SK-N-SH treated with all-trans-retinoic acid at 6 μM for 48 hours (cell line): ENCODE measurements around the gene SPACDR.

Experiments
- BACH2 ChIP-seq: fragments of 250-450 bp; sonication (Bioruptor Pico); IDR thresholded peaks from 2 replicates; pipeline ENCODE4 v1.9.0; 2021; ENCODE audit warnings: mild to moderate bottlenecking, borderline replicate concordance
- GLIS3 ChIP-seq: fragments of 250-450 bp; sonication (Bioruptor Pico); IDR thresholded peaks from 2 replicates; pipeline ENCODE4 v1.5.0; 2020; ENCODE audit warnings: mild to moderate bottlenecking, moderate library complexity
- OSR1 ChIP-seq: fragments of 250-450 bp; sonication (Bioruptor Pico); IDR thresholded peaks from 2 replicates; pipeline ENCODE4 v1.8.0; 2022; ENCODE audit warnings: moderate library complexity, mild to moderate bottlenecking, inconsistent platforms
- PPARA ChIP-seq: fragments of 250-450 bp; sonication (Bioruptor Pico); IDR thresholded peaks from 2 replicates; pipeline ENCODE4 v1.5.0; 2020; ENCODE audit warnings: mild to moderate bottlenecking, borderline replicate concordance
- SNAI2 ChIP-seq: fragments of 250-450 bp; sonication (Bioruptor Pico); IDR thresholded peaks from 2 replicates; pipeline ENCODE4 v1.5.0; 2020; ENCODE audit warnings: mild to moderate bottlenecking, moderate library complexity
- TCF4 ChIP-seq: fragments of 250-450 bp; sonication (Bioruptor Pico); IDR thresholded peaks from 2 replicates; pipeline ENCODE4 v1.8.0; 2021; ENCODE audit warnings: mild to moderate bottlenecking, moderate library complexity, borderline replicate concordance
- TOX ChIP-seq: fragments of 250-450 bp; sonication (Bioruptor Pico); IDR thresholded peaks from 2 replicates; pipeline ENCODE4 v1.8.0; 2021; ENCODE audit warnings: mild to moderate bottlenecking, moderate library complexity, borderline replicate concordance
- ZFP30 ChIP-seq: fragments of 450-650 bp; formaldehyde crosslinking; IDR thresholded peaks from 2 replicates; pipeline ENCODE4 v1.5.0; 2022; ENCODE audit warnings: mild to moderate bottlenecking, moderate library complexity
- ZNF70 ChIP-seq: fragments of 450-650 bp; formaldehyde crosslinking; IDR thresholded peaks from 2 replicates; pipeline ENCODE4 v1.5.0; 2020; ENCODE audit warnings: mild to moderate bottlenecking, moderate library complexity
- ZNF8 ChIP-seq: fragments of 450-650 bp; formaldehyde crosslinking; IDR thresholded peaks from 2 replicates; pipeline ENCODE4 v1.5.0; 2020; ENCODE audit warnings: mild to moderate bottlenecking, moderate library complexity
- TF ChIP-seq, protein P1 (sequence below): fragments of 250-450 bp; sonication (Bioruptor Pico); IDR thresholded peaks from 2 replicates; pipeline ENCODE4 v1.5.1; 2020; ENCODE audit warnings: low read depth, mild to moderate bottlenecking, moderate library complexity
- TF ChIP-seq, protein P2 (sequence below): fragments of 250-450 bp; sonication (Bioruptor Pico); IDR thresholded peaks from 2 replicates; pipeline ENCODE4 v1.8.0; 2021; ENCODE audit warnings: low read depth, mild to moderate bottlenecking, moderate library complexity, borderline replicate concordance
- TF ChIP-seq, protein P3 (sequence below): fragments of 250-450 bp; sonication (Bioruptor Pico); IDR thresholded peaks from 2 replicates; pipeline ENCODE4 v1.5.0; 2020; ENCODE audit warnings: mild to moderate bottlenecking, moderate library complexity
- TF ChIP-seq, protein P4 (sequence below): fragments of 250-450 bp; sonication (Bioruptor Pico); IDR thresholded peaks from 2 replicates; pipeline ENCODE4 v1.8.0; 2020; ENCODE audit warnings: mild to moderate bottlenecking, moderate library complexity, borderline replicate concordance

DNA sequence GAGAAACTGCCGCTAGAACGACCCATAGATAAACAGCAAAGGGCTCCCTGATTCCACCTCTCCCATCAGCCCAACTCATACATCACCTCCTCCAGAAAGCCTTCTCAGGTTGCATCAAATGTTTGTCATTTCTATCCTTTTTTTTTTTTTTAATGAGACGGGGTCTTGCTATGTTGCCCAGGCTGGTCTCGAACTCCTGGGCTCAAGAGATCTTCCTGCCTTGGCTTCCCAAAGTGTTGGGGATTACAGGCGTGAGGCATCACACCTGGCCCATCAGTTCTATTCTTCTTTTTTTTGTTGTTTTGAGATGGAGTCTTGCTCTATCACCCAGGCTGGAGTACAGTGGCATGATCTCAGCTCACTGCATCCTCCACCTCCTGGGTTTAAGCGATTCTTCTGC is 7.0 kb downstream of the SPACDR start:
- TF ChIP-seq, protein P1, sequence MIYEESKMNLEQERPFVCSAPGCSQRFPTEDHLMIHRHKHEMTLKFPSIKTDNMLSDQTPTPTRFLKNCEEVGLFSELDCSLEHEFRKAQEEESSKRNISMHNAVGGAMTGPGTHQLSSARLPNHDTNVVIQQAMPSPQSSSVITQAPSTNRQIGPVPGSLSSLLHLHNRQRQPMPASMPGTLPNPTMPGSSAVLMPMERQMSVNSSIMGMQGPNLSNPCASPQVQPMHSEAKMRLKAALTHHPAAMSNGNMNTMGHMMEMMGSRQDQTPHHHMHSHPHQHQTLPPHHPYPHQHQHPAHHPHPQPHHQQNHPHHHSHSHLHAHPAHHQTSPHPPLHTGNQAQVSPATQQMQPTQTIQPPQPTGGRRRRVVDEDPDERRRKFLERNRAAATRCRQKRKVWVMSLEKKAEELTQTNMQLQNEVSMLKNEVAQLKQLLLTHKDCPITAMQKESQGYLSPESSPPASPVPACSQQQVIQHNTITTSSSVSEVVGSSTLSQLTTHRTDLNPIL: no peak
- TF ChIP-seq PPARA: no peak
- TF ChIP-seq, protein P2, sequence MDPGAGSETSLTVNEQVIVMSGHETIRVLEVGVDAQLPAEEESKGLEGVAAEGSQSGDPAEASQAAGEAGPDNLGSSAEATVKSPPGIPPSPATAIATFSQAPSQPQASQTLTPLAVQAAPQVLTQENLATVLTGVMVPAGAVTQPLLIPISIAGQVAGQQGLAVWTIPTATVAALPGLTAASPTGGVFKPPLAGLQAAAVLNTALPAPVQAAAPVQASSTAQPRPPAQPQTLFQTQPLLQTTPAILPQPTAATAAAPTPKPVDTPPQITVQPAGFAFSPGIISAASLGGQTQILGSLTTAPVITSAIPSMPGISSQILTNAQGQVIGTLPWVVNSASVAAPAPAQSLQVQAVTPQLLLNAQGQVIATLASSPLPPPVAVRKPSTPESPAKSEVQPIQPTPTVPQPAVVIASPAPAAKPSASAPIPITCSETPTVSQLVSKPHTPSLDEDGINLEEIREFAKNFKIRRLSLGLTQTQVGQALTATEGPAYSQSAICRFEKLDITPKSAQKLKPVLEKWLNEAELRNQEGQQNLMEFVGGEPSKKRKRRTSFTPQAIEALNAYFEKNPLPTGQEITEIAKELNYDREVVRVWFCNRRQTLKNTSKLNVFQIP: no peak
- TF ChIP-seq ZFP30: no peak
- TF ChIP-seq SNAI2 (CRISPR knock-in tag): no peak
- TF ChIP-seq ZNF8 (CRISPR knock-in tag): no peak
- TF ChIP-seq, protein P3, sequence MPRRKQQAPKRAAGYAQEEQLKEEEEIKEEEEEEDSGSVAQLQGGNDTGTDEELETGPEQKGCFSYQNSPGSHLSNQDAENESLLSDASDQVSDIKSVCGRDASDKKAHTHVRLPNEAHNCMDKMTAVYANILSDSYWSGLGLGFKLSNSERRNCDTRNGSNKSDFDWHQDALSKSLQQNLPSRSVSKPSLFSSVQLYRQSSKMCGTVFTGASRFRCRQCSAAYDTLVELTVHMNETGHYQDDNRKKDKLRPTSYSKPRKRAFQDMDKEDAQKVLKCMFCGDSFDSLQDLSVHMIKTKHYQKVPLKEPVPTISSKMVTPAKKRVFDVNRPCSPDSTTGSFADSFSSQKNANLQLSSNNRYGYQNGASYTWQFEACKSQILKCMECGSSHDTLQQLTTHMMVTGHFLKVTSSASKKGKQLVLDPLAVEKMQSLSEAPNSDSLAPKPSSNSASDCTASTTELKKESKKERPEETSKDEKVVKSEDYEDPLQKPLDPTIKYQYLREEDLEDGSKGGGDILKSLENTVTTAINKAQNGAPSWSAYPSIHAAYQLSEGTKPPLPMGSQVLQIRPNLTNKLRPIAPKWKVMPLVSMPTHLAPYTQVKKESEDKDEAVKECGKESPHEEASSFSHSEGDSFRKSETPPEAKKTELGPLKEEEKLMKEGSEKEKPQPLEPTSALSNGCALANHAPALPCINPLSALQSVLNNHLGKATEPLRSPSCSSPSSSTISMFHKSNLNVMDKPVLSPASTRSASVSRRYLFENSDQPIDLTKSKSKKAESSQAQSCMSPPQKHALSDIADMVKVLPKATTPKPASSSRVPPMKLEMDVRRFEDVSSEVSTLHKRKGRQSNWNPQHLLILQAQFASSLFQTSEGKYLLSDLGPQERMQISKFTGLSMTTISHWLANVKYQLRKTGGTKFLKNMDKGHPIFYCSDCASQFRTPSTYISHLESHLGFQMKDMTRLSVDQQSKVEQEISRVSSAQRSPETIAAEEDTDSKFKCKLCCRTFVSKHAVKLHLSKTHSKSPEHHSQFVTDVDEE (CRISPR knock-in tag): no peak
- TF ChIP-seq TOX: no peak
- TF ChIP-seq BACH2 (CRISPR knock-in tag): no peak
- no peak for TF ChIP-seq TCF4 (CRISPR knock-in tag)
- TF ChIP-seq, protein P4, sequence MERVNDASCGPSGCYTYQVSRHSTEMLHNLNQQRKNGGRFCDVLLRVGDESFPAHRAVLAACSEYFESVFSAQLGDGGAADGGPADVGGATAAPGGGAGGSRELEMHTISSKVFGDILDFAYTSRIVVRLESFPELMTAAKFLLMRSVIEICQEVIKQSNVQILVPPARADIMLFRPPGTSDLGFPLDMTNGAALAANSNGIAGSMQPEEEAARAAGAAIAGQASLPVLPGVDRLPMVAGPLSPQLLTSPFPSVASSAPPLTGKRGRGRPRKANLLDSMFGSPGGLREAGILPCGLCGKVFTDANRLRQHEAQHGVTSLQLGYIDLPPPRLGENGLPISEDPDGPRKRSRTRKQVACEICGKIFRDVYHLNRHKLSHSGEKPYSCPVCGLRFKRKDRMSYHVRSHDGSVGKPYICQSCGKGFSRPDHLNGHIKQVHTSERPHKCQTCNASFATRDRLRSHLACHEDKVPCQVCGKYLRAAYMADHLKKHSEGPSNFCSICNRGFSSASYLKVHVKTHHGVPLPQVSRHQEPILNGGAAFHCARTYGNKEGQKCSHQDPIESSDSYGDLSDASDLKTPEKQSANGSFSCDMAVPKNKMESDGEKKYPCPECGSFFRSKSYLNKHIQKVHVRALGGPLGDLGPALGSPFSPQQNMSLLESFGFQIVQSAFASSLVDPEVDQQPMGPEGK (CRISPR knock-in tag): no peak
- no peak for TF ChIP-seq ZNF70 (CRISPR knock-in tag)
- TF ChIP-seq OSR1 (CRISPR knock-in tag): no peak
- no peak for TF ChIP-seq GLIS3
